GM21447 (cell line): ENCODE results near the gene PAQR5.

ENCODE experiments used
- ATAC-seq: cut with Tn5 transposase; IDR thresholded peaks from one replicate; pipeline ENCODE4 v1.9.1; 2021; ENCODE audit not compliant: unreplicated experiment

Gene PAQR5

DNA sequence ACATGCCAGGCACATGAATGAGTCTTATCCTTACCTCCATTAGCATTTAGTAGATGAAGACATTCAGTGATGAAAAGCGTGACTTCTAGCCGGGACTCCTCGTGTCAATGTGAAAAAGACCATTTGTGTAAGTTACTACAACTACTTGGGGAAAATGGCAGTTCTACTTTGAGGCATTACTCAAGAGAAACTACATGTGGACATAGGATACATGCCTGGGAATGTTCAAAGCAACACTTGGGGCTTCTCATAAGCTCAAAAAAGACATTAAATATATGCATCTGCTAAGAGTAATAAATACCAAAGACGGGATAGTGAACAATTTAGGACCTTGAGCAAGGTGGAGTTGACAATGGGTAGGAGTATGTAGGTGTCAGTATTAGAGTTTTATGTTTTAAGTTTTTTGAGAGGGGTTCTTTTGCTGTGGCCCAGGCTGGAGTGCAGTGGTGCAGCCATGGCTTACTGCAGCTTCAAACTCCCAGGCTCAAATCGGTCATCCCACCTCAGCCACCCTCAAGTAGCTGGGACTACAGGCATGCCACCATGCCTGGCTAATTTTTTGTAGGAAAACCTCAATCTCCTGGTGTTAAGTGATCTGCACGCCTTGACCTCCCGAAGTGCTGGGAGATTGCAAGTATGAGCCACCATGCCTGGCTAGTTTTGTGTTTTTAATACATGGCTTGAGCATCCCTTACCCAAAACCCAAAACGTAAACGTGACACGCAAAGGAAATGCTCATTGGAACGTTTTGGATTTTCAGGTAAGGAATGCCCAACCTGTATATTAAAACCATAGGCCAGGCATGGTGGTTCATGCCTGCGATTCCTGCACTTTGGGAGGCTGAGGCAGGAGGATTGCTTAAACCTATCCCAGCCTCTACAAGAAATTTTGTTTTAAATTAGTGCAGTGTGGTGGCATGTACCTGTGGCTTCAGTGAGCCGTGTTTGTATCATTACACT lies 157.8 kb downstream of the PAQR5 start:
- ATAC-seq = no peak
